ENCODE results near the gene DAPK1.

DAPK1 gene

DNA sequence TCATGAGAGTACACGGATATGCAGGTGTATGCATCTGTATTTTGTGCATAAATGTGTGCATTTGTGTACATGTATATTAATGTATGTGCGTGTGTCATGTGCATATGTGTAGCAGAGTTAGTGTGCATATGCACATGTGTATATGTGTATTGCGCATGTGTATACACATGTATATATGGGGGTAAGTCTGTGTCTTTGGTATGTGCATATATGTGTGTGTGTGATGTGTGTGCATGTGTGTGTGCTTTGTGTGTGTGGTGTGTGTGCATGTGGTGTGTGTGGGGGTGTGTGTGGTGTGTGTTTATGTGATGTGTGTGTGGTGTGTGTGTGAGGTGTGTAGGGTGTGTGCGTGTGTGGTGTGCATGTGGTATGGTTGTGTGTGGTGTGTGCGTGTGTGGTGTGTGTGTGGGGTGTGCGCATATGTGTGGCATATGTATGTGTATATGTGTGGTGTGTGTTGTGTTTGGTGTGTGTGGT, 215.2 kb downstream of the DAPK1 start:
- DNase-seq (ENCODE audit: low read depth), result no peak

GRCh38 chr9:87713278-87713987, 215.8 kb downstream of the DAPK1 start:
- DNase-seq (ENCODE audit: low read depth), result no peak

DNA sequence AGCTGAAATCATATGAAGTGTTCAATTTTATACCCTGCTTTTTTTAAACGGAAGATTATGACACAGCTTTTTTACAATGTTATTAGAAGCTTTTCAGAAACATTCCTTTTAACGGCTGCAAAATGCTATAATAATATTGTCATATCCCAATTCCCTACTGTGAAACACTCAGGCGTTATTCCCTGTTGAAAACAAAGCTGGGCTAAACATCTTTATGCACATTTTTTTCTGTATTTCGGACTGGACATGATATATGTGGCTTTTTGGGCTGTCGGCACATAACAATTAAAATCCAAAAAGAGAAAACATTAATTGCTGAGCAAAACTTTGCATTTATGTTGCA, 216.3 kb downstream of the DAPK1 start:
- no peak for DNase-seq (ENCODE audit: low read depth)

DNA sequence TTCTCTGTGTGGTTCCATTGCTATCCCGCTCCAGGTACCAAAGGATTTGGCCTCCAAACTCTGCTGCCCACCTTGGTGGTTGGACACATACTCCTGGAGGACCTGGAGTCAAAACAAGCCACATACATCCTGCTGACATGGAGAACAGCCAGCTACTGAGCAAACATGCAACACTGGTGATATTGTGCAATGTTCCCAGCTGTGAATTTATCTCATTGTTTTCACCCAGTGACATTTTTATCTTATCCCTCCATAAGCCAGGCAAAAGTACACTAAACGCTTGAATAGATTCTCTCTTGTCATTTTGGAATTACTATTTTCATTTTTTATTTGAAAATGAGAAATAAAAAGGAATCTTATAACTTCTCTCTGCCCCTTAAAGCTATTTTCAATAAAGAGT, 217.2 kb downstream of the DAPK1 start:
- no peak for DNase-seq (ENCODE audit: low read depth)

DNA sequence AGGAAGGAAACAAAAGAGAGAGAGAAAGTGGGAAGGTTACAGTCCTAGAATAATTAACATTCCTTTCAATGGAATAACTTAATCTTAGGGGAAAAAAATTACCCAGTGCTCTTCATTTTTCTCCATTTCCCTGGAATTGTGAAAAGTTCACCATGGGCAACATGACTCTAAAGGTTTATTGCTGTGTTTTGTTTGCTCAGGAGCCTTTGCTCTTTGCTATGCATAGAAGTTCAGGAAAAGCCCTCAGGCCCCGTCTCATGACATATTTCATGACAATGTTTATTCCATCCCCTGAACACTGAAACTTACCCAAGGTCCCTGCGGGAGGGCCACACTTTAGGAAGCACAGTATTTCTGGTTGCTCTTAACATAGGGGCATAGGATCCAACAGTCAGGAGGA, 218.5 kb downstream of the DAPK1 start:
- DNase-seq (ENCODE audit: low read depth), result no peak

GRCh38 chr9:87717456-87717855, 219.8 kb downstream of the DAPK1 start:
- no peak for DNase-seq (ENCODE audit: low read depth)

- no peak for DNase-seq (ENCODE audit: low read depth)
Observed at GRCh38 chr9:87718231-87718630, 220.6 kb downstream of the DAPK1 start.

GRCh38 chr9:87718852-87719612, 221.4 kb downstream of the DAPK1 start:
- DNase-seq (ENCODE audit: low read depth), result no peak

- no peak for DNase-seq (ENCODE audit: low read depth)
Observed at GRCh38 chr9:87720173-87720572, 222.5 kb downstream of the DAPK1 start.

DNA sequence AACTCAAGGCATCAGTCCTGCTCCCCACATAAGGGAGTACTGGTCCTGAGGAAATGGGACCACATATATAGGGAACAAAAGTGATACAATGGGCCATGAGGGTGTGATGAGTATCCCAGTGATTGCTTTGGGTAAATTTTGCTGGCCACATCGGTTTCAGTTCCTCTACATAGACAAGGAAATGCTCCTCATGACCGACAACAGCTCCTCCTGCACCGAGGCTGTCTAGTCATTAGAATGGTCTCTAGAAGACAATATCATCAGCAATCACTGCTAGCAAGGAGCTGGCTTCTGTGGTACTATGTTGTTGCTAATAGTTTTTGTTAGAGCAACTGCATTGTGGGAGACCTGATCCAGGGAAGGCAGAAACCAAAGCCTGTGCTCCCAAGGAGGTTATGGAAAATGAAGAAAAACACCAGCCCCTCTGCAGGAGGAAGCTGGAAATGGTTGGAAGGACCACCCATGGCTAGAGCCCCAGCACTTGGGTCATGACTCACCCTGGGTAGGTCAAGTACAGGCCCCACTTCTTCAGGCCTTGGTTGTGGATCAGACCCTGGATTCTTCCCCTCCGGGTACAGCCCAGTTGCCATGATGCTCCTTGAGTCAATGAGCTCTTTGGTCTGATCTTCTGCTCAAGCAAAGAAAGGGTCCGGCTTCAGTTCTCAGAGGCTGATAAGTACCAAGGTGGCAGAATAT, 224.9 kb downstream of the DAPK1 start:
- DNase-seq (ENCODE audit: low read depth), result no peak

DNA sequence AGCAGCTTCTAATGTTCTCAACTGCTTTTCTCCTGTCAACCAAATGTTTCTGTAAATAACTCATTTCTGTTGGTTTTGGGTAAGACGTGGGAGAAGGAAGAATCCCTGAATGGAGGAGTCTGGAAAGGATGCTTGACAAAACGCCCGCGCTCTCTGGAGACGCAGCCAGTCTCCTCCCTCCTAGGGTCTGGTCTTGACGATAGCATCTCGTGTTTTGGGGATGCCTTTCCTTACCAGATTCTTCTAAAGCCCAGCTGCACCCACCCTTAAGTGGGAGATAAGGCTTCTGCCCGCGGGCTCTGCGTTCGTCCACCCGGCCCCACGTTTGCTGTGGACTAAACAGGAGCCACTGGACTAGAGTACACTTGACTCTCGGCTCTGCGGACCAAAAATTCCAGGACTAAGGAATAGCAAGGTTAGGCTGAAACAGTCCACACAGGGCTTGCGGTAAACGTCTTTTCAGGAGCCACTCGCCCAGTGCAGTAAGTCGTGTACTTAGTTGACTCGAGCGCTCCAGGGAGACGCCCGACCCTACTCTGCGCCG, 227.8 kb downstream of the DAPK1 start:
- DNase-seq (ENCODE audit: low read depth), result no peak

GRCh38 chr9:87725900-87726709, 228.4 kb downstream of the DAPK1 start, which contains the start of gene CTSL:
CTSL (plus strand) TSS chr9:87726119; CDS start chr9:87727604, 1,485 bp downstream.
- DNase-seq (ENCODE audit: low read depth), result peak; percentile 54

DNA sequence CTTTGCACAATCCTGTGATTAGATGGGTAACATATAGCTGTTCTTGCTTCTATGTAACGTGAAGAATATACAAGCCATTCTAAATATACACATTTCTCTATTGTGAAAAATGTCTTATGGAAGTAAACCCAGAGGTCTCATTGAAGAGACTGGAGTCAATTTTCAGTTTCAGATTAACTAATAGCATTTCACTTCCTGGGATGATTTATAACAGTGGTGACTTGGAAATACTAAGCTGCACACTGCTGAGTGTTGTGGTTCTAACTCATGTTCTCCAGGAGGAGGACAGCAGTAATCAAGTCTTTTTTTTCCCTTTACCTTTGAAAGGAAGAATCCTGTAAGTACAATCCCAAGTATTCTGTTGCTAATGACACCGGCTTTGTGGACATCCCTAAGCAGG, 231.6 kb downstream of the DAPK1 start:
- no peak for DNase-seq (ENCODE audit: low read depth)

DNA sequence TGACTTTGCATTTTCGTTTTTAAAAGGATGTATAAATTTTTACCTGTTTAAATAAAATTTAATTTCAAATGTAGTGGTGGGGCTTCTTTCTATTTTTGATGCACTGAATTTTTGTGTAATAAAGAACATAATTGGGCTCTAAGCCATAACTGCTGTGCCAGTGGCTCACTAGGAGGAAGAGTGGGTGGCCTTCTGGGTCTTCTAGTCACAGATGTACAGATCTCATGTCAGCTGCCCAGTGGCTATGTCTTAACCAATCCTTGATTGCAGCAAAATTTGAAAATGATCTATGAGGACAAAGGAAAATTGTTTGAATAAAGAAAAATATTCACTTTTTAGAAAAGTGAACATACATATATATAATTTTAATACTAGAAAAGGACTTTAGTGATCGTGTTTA, 233.7 kb downstream of the DAPK1 start:
- DNase-seq (ENCODE audit: low read depth), result no peak

GRCh38 chr9:87732344-87732743, 234.7 kb downstream of the DAPK1 start:
- DNase-seq (ENCODE audit: low read depth), result no peak

DNA sequence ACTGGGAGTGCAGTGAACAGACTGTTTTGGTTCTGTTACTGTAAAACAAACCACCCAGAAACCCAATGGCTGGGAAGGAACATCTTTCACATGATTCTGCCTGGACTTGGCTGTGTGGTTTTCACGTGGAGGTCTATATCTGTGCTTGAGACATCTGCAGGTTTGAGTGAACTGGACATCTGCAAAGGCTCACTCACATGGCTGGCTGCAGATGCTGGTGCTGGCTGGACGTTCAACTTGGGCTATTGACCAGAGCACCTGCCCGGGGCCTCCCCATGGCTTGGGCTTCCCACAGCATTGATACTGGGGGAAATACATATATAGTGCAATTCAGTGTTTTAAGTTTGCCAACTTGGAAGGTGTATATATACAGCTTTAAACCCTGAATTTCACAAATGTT, 235.1 kb downstream of the DAPK1 start:
- DNase-seq (ENCODE audit: low read depth), result no peak

DNA sequence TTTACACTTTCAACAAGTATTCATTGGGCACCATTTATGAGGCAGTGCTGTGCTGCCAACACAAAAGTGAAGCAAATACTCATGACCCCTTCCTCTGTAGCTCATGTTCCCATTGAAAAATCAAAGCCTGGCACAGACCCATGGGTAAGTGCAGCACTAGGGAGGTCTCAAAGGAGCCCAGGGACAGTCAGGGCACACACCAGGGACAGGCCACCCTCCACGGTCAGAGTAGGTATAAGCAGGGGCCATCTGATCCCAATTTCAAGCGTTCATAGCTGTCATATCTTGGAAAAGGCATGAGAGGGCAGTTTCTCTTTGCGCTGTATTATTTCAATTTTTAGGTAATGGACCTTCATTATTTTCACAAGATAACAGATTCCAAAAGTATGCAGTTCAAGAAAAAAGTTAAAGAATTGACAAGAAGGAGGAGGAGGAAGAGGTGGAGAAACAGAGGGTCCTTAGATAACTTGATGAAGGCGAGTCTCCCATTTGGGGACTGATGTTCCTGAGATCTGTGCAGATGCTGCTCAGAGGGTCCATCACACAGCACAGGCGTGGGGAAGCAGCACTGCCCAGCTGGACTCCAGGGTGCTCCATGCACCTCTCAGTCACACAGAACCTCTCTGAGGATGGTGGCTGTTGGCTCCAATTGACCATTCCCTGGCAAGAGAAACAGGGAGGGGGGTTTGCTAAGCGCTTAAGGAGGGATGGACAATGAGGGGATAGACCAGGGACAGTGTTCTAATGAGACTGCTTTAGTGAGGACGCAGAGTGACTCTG, 235.8 kb downstream of the DAPK1 start:
- DNase-seq (ENCODE audit: low read depth), result no peak

- DNase-seq (ENCODE audit: low read depth), result no peak
Observed at GRCh38 chr9:87734106-87734505, 236.4 kb downstream of the DAPK1 start.

- no peak for DNase-seq (ENCODE audit: low read depth)
Observed at GRCh38 chr9:87739546-87739945, 241.9 kb downstream of the DAPK1 start.

DNA sequence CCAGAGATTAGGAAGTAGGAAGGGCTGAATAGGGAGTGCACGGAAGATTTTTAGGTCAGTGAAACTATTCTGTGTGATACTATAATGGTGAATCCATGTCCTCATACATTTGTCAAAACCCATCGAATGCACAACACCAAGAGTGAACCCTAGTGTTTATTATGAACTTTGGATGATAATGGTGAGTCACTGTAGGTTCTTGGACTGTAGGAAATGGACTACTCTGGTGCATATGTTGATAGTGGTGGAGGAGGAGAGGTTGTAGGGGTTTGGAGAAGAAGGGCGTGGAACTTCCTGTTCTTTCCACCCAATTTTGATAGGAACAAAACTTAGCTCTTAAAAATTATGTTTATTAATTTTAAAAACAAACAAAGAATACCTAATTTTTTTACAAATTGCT, 242.5 kb downstream of the DAPK1 start:
- no peak for DNase-seq (ENCODE audit: low read depth)

DNA sequence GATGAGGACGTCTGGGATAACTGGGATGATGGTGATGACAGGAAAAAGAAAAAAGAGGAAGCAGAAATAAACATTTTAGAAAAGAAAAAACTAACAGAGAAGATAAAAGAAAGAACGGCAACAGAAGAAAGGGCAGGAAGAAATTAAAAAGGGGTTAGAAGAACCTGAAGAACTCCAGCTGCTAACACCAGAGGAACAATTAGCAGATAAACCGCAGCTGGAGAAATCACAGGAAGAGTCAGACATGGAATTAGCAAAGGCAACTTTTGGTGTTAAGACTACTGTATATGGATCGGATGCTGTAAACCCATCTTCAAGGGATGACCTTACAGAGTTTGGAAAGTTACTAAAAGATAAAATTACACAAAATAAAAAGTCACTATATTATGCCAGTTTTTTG, 243.7 kb downstream of the DAPK1 start:
- no peak for DNase-seq (ENCODE audit: low read depth)

Data from activated T-cell treated with anti-CD3 and anti-CD28 coated beads for 1 hour (primary cell).